ENCODE measurements around the gene TCF25.
"Not testable (repeated sequence)": the region's sequence is repeated elsewhere in the genome, so short reads cannot be mapped to it uniquely, and the experiment has no call there.

TCF25 gene

GRCh38 chr16:89924297-89924924 is 51.0 kb downstream of the TCF25 start:
- CTCF ChIA-PET = interaction anchor here (1.1 to 1.7 kb wide), 3 partner anchors 14 to 76 kb away, joined by 3 to 8 read pairs (median 6); no protein-coding TSS in a partner anchor
- no peak for TF ChIP-seq CTCF (conservative IDR thresholded peaks at IDR 0.05; ENCODE audit: low read depth)
- H3K27ac ChIP-seq = peak overlapping the region; percentile 46
- POLR2A ChIA-PET (ENCODE audit: low non-redundant PET) = interaction anchor here (0.6 kb wide), 1 partner anchor 108 kb away, joined by 3 read pairs; the partner anchor contains the start of gene FANCA
- DNase-seq (ENCODE audit: low spot score) = no peak

GRCh38 chr16:89924925-89925307 is 51.5 kb downstream of the TCF25 start:
- ChIA-PET POLR2A (ENCODE audit: low non-redundant PET) (no interaction called here), CTCF (interaction anchor here (0.6 to 1.3 kb wide), 2 partner anchors 15 to 37 kb away, joined by 3 to 6 read pairs; no protein-coding TSS in a partner anchor)
- no peak for DNase-seq (ENCODE audit: low spot score)
- no peak for TF ChIP-seq CTCF (conservative IDR thresholded peaks at IDR 0.05; ENCODE audit: low read depth)
- H3K27ac ChIP-seq = peak overlapping the region; percentile 46

- H3K27ac ChIP-seq = peak overlapping the region; percentile 46
- ChIA-PET POLR2A (ENCODE audit: low non-redundant PET) (no interaction called here), CTCF (interaction anchor here (0.6 to 1.3 kb wide), 3 partner anchors 15 to 37 kb away, joined by 3 to 6 read pairs (median 3); no protein-coding TSS in a partner anchor)
- DNase-seq (ENCODE audit: low spot score) = no peak
- no peak for TF ChIP-seq CTCF (conservative IDR thresholded peaks at IDR 0.05; ENCODE audit: low read depth)
Observed at GRCh38 chr16:89925596-89926079, 52.2 kb downstream of the TCF25 start.

GRCh38 chr16:89931305-89931896 is 58.0 kb downstream of the TCF25 start:
- POLR2A ChIA-PET (ENCODE audit: low non-redundant PET) = interaction anchor here (1.1 kb wide), 1 partner anchor 13 kb away, joined by 4 read pairs; the partner anchor contains the start of gene MC1R
- TF ChIP-seq CTCF (conservative IDR thresholded peaks at IDR 0.05; ENCODE audit: low read depth) = no peak
- H3K27ac ChIP-seq = no peak overlapping the region
- DNase-seq (ENCODE audit: low spot score) = no peak
- CTCF ChIA-PET = no interaction called here

GRCh38 chr16:89931964-89932363 is 58.6 kb downstream of the TCF25 start:
- no peak for TF ChIP-seq CTCF (conservative IDR thresholded peaks at IDR 0.05; ENCODE audit: low read depth)
- no peak overlapping the region for H3K27ac ChIP-seq
- ChIA-PET CTCF (no interaction called here), POLR2A (ENCODE audit: low non-redundant PET) (interaction anchor here (1.1 kb wide), 1 partner anchor 13 kb away, joined by 4 read pairs; the partner anchor contains the start of gene MC1R)
- DNase-seq (ENCODE audit: low spot score) = no peak

GRCh38 chr16:89934019-89934418 is 60.6 kb downstream of the TCF25 start:
- DNase-seq (ENCODE audit: low spot score); H3K27ac ChIP-seq; CTCF ChIA-PET; POLR2A ChIA-PET (ENCODE audit: low non-redundant PET): not testable (repeated sequence)
